C4-2B (cell line): ENCODE results near the gene GATA5.

Experiments
- CTCF ChIP-seq: fragments of 450-650 bp; conservative IDR thresholded peaks from 2 replicates; pipeline ENCODE4 v1.5.1; 2017; ENCODE audit warnings: mild to moderate bottlenecking
- ZFX ChIP-seq: fragments of 450-650 bp; IDR thresholded peaks from 2 replicates; pipeline ENCODE4 v1.6.1; 2017

GRCh38 chr20:62506087-62506486 is 30.3 kb upstream of the GATA5 start:
- no peak for TF ChIP-seq CTCF
- TF ChIP-seq ZFX = no peak
